GM12874 (cell line): ENCODE results near the gene BUB3.

ENCODE experiments used
- TF ChIP-seq, protein P1 (sequence below): IDR thresholded peaks from 2 replicates; pipeline ENCODE4 v1.5.1; 2011; ENCODE audit warnings: low read depth, mild to moderate bottlenecking, control low read depth, low read length, moderate library complexity; ENCODE audit not compliant: insufficient read depth

The BUB3 gene

DNA sequence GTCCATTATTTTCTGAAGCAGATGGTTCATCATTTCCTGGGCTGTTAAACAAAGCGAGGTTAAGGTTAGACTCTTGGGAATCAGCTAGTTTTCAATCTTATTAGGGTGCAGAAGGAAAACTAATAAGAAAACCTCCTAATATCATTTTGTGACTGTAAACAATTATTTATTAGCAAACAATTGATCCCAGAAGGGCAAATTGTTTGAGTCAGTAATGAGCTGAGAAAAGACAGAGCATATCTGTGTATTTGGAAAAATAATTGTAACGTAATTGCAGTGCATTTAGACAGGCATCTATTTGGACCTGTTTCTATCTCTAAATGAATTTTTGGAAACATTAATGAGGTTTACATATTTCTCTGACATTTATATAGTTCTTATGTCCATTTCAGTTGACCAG is 10.1 kb downstream of the BUB3 start:
- TF ChIP-seq, protein P1, sequence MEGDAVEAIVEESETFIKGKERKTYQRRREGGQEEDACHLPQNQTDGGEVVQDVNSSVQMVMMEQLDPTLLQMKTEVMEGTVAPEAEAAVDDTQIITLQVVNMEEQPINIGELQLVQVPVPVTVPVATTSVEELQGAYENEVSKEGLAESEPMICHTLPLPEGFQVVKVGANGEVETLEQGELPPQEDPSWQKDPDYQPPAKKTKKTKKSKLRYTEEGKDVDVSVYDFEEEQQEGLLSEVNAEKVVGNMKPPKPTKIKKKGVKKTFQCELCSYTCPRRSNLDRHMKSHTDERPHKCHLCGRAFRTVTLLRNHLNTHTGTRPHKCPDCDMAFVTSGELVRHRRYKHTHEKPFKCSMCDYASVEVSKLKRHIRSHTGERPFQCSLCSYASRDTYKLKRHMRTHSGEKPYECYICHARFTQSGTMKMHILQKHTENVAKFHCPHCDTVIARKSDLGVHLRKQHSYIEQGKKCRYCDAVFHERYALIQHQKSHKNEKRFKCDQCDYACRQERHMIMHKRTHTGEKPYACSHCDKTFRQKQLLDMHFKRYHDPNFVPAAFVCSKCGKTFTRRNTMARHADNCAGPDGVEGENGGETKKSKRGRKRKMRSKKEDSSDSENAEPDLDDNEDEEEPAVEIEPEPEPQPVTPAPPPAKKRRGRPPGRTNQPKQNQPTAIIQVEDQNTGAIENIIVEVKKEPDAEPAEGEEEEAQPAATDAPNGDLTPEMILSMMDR = no peak

DNA sequence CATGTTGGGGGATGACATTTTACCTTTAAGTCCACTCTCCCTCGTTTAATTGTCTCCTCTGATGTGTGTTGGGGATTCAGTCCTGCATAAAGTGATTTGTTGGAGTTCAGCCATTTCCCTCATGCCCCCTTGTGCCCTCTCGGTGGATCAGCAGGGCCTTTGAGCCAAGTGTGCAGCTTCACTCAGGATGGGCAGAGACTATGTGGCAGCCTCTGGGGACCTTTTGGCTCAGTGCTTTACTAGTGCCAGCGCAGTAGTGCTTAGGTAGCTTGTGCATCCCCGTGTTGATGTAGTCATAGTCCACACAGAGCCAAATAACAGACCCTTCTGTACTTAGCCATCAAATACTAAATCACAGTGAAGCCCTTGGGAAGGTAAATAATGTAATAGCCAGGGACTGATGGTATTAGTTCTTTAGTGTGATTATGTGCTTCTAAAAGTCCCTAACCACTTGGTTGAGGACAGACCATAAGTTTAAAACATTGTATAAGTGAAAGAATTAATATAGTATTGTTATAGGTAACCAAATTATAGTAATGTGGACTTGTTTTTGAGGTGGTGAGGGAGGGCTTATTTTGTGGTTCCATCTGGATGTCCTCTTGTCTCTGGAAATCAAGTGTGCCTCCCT is 11.4 kb downstream of the BUB3 start:
- TF ChIP-seq, protein P1 = no peak

DNA sequence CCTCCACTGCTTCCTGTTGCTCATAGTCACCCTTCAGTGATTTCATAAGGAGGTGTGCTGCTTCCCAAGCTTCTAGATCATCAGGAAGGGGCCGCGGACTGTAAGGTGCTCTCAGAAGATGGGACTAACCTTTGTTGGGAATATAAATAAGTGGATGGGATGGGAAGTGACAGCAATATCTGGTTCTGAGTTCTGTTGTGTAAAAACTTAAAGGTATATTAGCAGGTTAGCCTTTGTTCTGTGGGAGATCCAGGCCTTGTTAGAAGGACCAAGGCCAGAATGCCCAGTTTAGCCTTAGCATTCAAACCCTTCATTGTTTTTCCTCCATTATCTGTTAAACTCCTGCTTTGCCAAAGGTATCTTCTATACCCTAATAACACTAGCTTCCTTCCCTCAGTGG is 12.4 kb downstream of the BUB3 start:
- TF ChIP-seq, protein P1 = no peak

DNA sequence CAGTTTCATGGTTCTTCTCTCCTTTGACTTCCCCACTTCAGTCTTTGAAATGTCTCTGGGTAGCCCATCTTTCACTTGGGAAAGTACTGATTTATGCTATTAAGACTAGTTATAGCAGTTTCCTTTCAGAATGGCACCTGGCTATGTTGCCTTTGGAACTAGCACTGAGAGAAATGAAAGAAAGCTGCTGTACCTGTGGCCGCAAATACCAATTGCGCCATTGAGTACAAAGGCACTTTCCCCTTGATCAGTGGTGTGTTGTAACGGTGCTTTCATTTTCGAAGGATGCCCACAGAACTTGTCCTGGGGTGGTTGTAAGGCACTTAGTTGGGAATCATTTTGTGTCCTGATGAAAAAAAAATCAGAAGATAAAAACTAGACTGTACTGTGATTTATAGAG is 16.8 kb downstream of the BUB3 start:
- TF ChIP-seq, protein P1 = no peak

DNA sequence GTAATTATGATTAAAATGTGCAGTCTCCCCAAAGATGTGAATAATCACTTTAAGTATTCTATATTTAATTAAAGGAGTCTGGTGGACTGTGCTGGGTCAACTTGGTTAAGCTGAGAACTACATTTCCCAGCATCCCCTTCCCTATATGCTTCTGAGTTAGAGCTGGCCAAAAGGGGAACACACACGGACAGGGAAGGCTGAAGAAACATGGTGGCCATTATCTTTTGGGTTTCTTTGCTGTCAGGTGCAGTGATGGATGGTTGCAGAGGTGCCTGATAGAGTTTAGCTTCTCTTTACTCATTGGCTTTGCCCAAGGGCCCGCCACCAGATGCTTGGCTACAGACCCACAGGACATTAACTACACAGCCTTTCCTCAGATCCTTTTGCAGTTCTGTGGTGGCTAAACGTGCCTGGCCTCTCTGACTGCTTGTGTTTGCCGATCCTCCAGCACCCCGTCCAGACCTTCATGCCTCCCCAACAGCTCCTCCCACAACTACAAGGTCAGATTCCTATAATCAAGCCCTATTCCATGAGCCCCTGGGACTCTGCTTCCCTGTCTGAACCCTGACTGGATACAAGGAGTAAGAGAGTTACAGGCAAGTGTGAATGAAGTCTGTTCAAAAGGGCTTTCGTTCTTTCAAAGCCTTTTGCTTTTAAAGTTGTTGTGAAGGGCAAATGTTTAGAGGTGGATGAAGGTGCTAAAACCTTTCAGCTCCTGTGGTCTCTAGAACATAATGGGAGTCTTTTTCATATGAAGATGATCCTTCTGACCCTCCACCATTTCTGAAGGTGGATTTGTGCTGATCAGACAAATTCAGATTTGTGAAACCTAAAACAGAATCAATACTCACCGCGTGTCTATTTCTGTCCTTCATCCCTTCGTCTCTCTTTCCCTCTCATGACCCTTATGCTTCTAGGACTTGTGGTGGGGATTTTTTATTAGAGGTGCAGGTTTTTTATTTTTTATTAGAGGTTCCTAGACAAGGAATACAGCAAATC is 21.5 kb downstream of the BUB3 start:
- TF ChIP-seq, protein P1 = no peak

DNA sequence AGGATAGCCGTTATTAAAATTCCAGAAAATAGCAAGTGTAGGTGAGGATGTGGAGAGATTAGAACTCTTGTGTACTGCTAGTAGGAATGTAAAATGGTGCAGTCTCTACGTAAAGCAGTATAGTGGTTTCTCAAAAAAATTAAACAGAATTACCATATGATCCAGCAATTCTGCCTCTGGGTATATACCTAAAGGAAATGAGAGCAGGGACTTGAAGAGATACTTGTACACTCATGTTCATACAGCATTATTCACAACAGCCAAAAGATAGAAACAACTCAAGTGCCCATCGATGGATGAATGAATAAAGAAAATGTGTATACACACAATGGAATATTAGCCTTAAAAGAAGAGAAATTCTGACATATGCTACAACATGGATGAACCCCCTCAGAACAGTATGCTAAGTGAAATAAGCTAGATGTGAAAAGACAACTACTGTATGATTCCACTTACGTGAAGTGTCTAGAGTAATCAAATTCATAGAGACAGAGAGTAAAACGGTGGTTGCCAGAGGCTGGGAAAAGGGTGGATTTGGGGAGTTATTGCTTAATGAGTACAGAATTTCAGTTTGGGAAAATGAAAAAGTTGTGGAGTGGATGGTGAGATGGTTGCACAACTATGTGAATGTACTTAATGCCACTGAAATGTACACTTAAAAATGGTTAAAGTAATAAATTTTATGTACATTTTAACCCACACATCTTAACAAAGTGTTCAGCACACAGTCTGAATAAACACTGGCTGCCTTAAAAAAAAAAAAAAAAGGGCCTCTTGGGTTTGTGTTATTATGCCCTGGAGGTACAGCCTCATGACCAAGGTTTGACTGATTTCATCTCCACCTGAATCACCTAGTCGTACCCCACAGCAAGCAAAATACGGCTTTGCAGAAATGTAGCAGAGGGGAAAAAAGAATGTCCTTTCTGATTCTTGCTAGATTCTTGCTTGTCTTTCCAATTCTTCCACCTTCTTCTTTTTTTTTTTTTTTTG is 26.2 kb downstream of the BUB3 start:
- TF ChIP-seq, protein P1 = no peak
